Omental fat pad (tissue), 4 donors: Measurements from ENCODE around the gene HPSE2. TPM values are rescaled to one million over a fixed set of nuclear protein-coding genes. Genes with fewer than 3 reads are reported as not detected.

Source experiments
- ATAC-seq: fragments of 150-250 bp; one replicate; pipeline ENCODE4 v1.9.1; 2016; ENCODE audit warnings: mild to moderate bottlenecking, moderate library complexity; ENCODE audit not compliant: low FRiP score
- DNase-seq: peaks from one replicate; pipeline ENCODE4 v3.0.0-alpha.2; 2019; ENCODE audit warnings: low spot score
- CTCF ChIP-seq, 3 donors: fragments of 450-650 bp; IDR thresholded peaks; one replicate each; pipeline ENCODE4 v1.5.1; 2016 to 2017; ENCODE audit warnings: antibody characterized with exemption in 3 of 3, mild to moderate bottlenecking in 3 of 3, moderate library complexity in 2 of 3
- total RNA-seq, 4 donors: library from RNA; depleted of rRNA; stranded (reverse); fragments of >200 nt; gene quantifications; one replicate each; pipeline ENCODE4 v1.1.0, GENCODE V29; 2016

HPSE2 gene
- total RNA-seq, 4 donors from 2014 or later: 0.24 to 1.5 (median 0.46) TPM

GRCh38 chr10:98466861-98467505 is 768.7 kb downstream of the HPSE2 start:
- no peak for TF ChIP-seq CTCF (IDR thresholded peaks at IDR 0.05)
- ATAC-seq: no peak
- no peak for DNase-seq

DNA sequence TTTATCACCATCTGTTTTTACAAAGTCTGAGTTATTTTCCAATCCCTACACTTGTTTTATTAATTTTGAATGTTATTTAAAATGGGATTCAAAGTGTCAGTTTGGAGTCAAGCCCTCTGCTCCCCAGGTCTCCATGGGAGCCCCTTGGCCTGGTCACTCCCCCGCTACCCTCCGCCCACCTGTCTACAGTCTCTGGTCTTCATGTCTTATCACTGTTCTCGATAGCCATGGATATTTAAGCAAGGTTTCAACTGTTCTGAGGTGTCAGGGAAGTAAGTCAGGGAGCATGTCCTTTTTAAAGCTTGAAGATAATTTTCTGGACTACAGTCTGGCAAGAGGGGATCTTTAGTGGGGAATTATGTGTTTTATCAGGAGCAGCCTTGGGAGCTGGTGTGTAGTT is 769.8 kb downstream of the HPSE2 start:
- ATAC-seq: no peak

DNA sequence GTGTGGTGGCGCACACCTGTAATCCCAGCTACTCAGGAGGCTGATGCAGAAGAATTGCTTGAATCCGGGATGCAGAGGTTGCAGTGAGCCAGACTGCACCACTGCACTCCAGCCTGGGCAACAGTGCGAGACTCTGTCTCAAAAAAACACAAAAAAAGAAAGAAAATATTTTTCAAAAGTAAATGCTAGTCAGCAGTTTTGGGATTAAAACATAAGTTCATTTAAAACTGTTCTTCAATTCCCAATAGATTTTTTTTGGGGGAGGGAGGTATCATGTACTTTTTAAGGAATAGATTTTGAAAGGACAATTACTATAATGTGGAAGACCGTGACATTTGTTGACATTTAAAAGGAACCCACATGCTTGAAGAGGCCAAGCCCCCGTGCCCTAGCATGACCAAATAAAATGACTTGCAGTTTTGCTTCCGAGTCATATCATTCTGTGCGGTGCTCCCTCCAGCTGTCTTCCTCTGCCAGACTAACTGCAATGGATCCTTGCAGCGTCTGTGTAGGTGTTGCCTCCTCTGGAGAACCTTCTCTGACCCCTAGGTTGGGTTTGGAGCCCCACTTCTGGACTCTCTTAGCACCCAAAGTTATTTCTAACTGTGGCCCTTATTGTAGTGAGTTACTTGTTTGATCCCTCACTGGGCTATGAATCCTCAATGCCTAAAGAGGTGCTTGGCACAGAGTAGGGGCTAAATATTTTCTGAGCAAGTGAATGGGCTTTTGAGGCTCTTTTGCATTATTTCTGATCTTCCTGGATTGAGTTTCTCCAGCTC is 771.5 kb downstream of the HPSE2 start:
- TF ChIP-seq CTCF (IDR thresholded peaks at IDR 0.05): no peak
- DNase-seq: no peak
- no peak for ATAC-seq

More for the DNA sequence above, 769.8 kb downstream of the HPSE2 start:
- no peak for TF ChIP-seq CTCF (IDR thresholded peaks at IDR 0.05)
- no peak for DNase-seq

DNA sequence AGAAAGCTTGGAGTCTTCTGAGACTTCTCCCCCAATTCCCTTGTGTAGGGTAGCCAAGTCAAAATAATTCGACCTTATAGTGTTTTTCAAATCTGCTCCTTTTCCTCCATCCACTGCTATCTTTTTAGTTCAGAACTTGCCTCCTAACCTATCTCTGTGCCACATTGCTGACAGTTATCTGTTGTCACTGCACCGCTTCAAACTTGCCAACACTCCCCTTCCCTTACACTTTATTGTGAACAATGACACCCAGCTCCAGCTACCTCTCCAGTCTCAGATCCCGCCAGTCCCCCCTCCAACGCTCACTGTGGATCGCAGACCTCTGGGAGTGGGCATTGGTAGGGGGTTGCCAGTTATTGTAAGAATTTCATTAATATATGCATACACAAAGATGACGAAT is 772.6 kb downstream of the HPSE2 start:
- no peak for ATAC-seq
- no peak for DNase-seq
- TF ChIP-seq CTCF (IDR thresholded peaks at IDR 0.05): no peak

DNA sequence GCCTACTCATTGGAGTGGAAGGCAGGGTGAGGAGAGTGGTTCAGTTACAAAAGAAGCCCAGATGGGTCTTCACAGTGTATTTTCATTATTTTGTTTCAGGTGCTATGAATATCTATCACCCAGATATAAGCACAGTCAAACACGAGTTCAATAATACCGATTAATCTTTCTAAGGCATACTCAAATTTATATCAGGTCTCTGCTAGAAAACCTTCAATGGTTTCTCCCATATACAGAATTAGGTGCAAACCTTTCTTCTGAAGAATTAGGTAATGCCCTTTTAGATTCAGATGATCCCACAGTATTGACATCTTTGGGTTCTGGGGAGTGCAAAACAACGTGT is 774.2 kb downstream of the HPSE2 start:
- TF ChIP-seq CTCF (IDR thresholded peaks at IDR 0.05): no peak
- DNase-seq (no peak), ATAC-seq (no peak)

DNA sequence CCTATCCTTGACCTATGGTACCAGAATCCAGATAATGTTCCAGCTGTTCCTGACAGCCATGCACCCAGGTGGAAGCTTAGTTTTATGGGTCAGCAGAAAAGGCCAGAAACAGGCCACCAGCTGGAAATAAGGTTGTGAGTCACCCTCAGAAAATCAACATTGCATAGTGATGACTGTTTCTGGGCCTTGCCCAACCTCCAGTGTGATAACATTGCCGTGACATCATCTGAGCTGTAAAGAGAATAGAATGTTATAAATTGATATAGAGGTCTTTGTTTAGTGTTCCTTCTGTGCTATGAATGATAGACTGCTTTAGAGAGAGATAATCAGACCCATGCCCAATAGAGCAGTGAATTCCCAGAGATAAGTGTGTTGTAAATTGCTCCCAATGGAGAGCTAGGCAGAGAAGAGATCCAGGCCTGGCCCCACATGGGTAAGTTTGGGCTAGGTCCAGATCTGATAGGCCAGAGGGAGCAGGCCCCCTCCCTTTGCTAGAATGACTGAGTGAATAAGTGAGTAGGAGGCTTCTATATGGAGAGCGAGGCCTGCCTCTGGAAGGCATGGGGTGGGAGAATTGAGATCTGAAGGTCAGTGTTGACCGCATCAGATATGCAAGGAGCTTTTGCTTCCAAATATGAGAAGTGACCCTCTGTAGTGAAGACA is 774.7 kb downstream of the HPSE2 start:
- DNase-seq: no peak
- ATAC-seq: peak; percentile 88
- no peak for TF ChIP-seq CTCF (IDR thresholded peaks at IDR 0.05)
